ENCODE measurements around the gene WDR62.

DNA sequence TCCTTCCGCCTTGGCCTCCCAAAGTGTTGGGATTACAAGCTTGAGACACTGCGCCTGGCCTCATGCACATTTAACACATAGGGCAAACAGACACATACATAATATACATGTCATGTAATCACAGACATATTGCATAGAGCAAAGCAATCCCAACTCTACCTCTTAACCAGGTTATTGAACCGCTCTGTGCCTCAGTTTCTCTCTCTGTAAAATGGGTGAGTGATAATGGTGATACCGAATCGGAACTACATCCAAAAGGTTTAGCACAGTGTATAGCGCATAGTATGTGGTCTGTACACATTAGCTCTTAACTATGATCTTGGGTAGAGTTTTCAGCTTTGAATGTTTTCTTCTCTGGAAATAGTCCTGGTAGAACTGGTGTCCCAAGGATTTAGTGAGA is 89.9 kb downstream of the WDR62 start:
- TF ChIP-seq, protein P1, sequence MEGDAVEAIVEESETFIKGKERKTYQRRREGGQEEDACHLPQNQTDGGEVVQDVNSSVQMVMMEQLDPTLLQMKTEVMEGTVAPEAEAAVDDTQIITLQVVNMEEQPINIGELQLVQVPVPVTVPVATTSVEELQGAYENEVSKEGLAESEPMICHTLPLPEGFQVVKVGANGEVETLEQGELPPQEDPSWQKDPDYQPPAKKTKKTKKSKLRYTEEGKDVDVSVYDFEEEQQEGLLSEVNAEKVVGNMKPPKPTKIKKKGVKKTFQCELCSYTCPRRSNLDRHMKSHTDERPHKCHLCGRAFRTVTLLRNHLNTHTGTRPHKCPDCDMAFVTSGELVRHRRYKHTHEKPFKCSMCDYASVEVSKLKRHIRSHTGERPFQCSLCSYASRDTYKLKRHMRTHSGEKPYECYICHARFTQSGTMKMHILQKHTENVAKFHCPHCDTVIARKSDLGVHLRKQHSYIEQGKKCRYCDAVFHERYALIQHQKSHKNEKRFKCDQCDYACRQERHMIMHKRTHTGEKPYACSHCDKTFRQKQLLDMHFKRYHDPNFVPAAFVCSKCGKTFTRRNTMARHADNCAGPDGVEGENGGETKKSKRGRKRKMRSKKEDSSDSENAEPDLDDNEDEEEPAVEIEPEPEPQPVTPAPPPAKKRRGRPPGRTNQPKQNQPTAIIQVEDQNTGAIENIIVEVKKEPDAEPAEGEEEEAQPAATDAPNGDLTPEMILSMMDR (IDR thresholded peaks at IDR 0.05) = no peak
- no peak for TF ChIP-seq POLR2A (IDR thresholded peaks at IDR 0.05)
